Measurements from ENCODE around the gene AEBP1.

AEBP1 gene

DNA sequence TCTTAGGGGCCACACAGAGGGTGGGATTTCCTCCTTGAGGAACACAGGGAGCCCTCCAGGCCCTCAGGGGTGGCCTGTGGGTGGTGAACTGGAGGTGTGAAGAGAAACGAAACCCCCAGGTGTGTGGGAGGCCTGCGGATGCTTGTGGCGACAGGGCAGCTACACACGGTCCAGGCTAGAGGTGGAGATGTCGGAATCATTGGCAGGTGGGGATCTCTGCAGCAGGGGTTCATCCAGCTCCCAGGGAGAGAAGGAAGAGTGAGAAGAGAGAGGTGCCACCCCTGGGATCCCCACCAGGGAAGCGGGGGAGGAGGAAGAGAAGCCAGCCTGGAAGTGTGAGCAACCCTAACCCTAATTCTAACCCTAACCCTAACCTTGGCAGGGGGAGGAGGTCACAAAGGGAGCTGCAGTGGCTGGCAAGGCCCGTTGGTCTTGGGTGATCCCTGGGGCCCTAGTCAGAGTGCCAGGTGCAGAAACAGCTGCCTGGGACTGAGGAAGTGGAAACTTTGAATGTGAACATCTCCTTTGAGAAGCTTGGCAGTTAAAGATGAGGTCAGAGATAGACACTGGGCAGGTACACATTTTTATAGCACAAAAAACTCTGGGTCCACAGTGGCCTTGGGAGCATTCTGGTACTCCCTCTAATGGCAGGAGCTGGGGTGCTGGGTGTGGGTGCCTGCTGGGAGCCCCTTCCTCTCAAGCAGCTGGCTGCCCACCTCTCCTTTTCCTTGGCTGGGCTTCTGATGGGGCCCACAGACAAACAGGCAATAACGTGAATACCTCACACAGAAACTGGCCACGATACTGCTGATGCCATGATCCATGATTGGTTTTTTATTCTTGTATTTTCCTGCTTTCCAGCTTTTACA, 6.8 kb upstream of the AEBP1 start:
- H3K4me3 ChIP-seq (ENCODE audit: low read depth, low read length) = no peak overlapping the region
- TF ChIP-seq, protein P1, sequence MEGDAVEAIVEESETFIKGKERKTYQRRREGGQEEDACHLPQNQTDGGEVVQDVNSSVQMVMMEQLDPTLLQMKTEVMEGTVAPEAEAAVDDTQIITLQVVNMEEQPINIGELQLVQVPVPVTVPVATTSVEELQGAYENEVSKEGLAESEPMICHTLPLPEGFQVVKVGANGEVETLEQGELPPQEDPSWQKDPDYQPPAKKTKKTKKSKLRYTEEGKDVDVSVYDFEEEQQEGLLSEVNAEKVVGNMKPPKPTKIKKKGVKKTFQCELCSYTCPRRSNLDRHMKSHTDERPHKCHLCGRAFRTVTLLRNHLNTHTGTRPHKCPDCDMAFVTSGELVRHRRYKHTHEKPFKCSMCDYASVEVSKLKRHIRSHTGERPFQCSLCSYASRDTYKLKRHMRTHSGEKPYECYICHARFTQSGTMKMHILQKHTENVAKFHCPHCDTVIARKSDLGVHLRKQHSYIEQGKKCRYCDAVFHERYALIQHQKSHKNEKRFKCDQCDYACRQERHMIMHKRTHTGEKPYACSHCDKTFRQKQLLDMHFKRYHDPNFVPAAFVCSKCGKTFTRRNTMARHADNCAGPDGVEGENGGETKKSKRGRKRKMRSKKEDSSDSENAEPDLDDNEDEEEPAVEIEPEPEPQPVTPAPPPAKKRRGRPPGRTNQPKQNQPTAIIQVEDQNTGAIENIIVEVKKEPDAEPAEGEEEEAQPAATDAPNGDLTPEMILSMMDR (IDR thresholded peaks at IDR 0.05; ENCODE audit: borderline replicate concordance, insufficient read depth, low read depth, low read length) = no peak

- TF ChIP-seq, protein P1 (IDR thresholded peaks at IDR 0.05; ENCODE audit: borderline replicate concordance, insufficient read depth, low read depth, low read length) = no peak
- no peak overlapping the region for H3K4me3 ChIP-seq (ENCODE audit: low read depth, low read length)
Measured at GRCh38 chr7:44098092-44099068, 5.8 kb upstream of the AEBP1 start.

GRCh38 chr7:44099669-44100068, 4.5 kb upstream of the AEBP1 start:
- TF ChIP-seq, protein P1 (IDR thresholded peaks at IDR 0.05; ENCODE audit: borderline replicate concordance, insufficient read depth, low read depth, low read length) = no peak
- H3K4me3 ChIP-seq (ENCODE audit: low read depth, low read length) = no peak overlapping the region

DNA sequence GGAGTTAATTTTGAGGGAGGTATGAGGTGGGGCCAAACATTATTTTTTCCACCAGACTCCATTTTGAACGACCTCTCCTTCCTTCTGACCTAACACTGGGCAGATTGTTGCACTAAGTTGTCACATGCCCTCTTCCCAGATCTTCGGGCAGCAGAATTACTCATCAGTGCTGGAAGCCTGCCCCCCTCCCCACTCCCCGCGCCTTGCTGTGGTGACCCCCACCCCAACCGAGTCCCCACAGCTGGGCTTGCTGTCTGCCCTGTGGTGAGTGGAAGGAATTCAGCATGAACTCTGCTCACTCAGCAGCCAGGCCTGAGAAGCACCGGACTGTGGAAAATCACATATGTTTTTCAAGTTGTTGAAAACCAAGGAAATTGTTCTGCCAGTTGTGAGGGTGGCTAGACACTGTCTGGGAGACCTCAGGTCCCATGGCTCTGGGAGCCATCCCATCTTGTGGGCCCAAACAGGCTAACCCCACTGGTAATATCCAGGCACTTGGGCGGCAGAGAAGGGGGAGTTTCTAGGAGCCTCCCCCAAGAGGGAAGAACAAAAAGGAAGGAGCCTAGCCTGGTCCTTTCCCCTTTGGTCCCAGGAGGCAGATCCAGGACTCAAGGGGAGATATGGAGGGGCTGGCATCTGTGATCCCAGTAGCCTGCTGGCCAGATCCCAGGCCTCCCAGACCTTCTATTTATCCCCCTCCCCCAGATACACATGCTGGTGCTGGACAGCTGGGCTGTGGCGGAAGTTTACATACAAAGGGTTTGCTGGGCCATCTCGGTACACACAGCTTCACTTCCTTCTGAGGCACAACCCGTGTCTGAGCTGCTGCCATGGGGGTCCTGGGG, 3.5 kb upstream of the AEBP1 start:
- no peak overlapping the region for H3K4me3 ChIP-seq (ENCODE audit: low read depth, low read length)
- TF ChIP-seq, protein P1 (IDR thresholded peaks at IDR 0.05; ENCODE audit: borderline replicate concordance, insufficient read depth, low read depth, low read length) = no peak

- no peak overlapping the region for H3K4me3 ChIP-seq (ENCODE audit: low read depth, low read length)
- TF ChIP-seq, protein P1 (IDR thresholded peaks at IDR 0.05; ENCODE audit: borderline replicate concordance, insufficient read depth, low read depth, low read length) = no peak
Measured at GRCh38 chr7:44101303-44101965, 2.7 kb upstream of the AEBP1 start.
